GM15510 (cell line): Measurements from ENCODE around the gene WNT11.

Experiments used
- POLR2A ChIP-seq: IDR thresholded peaks from 3 replicates; pipeline ENCODE4 v1.6.1; 2011; ENCODE audit warnings: borderline replicate concordance; ENCODE audit not compliant: insufficient read length; ENCODE audit errors: extremely low read depth

The WNT11 gene

DNA sequence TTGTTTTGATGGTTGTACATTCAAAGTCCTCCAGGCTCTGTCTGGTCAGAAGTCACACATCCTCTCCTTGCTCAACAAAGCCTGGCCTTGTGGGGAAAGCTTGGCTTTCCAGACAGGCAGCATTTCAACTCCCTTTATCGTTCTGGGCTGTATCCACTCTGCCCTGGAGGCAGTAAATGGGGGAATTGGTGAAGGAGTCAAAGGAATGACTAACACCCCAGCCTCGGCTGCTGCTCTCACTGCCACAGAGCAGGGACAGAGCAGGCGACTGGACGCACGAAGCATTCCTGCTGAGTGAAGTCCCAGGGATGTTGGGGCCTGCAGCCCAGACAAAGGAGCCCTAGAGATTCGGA is 52.8 kb downstream of the WNT11 start:
- no peak for TF ChIP-seq POLR2A

- TF ChIP-seq POLR2A, result no peak
These were observed 53.3 kb downstream of the WNT11 start for GRCh38 chr11:76152741-76153570.

GRCh38 chr11:76152086-76152681 is 54.1 kb downstream of the WNT11 start:
- TF ChIP-seq POLR2A, result no peak

- TF ChIP-seq POLR2A, result no peak
These were observed 54.7 kb downstream of the WNT11 start for GRCh38 chr11:76151556-76152085.

DNA sequence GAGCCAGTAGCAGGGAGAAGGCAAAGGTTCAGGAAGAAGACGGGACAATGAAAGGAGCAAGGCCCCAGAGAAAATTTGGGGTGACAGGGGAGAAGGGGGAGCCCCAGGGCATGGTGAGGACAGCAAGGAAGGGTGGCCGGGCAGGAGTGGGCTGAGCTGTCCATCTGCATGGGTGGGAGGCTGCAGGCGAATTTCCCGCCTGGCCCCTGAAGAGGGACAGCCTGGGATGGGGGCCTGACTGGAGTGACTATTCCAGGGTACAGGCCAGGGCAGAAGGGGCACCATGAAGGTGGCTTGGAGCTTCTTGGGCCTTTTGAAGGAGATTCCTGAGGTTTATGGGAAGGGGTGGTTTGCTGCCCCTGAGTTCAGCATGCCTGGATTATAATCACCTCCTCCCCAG is 56.2 kb downstream of the WNT11 start:
- TF ChIP-seq POLR2A, result no peak

GRCh38 chr11:76149713-76150112 is 56.6 kb downstream of the WNT11 start:
- no peak for TF ChIP-seq POLR2A

DNA sequence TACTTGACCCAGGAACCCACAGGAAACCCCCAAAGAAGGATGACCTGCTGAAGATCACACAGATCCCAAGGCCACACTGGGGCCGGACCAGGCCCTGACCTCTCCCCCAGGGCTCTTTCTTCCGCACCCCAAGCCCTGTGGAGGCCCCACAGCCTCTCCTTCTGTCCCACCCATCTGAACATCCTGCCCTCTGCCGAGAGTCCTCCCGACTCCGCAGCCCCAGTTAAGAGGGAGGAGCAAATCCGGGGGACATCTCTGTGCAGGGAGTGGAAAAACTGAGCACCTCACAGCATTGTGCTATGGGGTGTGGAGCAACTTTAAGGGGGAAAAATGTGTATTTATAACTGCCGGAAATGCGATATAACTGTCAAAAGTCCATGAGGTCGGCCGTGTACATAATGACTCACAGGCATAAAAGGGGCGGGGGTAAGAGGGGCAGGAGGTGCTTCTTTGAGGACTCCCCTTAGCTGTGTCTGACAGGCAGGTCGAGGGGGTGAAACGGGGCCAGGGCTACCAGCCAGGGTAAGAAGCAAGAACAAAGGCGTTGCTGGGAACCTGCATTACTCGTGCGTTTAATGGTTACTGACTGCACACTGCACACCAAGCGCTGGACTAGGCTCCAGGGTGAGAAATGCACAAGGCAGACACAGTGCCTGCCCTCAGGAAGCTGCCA is 57.2 kb downstream of the WNT11 start:
- TF ChIP-seq POLR2A, result no peak

GRCh38 chr11:76148231-76148630 is 58.1 kb downstream of the WNT11 start:
- TF ChIP-seq POLR2A, result no peak

GRCh38 chr11:76147106-76147740 is 59.1 kb downstream of the WNT11 start:
- TF ChIP-seq POLR2A, result no peak

GRCh38 chr11:76143274-76143673 is 63.0 kb downstream of the WNT11 start:
- no peak for TF ChIP-seq POLR2A

- TF ChIP-seq POLR2A, result no peak
These were observed 64.3 kb downstream of the WNT11 start for GRCh38 chr11:76141901-76142588.

DNA sequence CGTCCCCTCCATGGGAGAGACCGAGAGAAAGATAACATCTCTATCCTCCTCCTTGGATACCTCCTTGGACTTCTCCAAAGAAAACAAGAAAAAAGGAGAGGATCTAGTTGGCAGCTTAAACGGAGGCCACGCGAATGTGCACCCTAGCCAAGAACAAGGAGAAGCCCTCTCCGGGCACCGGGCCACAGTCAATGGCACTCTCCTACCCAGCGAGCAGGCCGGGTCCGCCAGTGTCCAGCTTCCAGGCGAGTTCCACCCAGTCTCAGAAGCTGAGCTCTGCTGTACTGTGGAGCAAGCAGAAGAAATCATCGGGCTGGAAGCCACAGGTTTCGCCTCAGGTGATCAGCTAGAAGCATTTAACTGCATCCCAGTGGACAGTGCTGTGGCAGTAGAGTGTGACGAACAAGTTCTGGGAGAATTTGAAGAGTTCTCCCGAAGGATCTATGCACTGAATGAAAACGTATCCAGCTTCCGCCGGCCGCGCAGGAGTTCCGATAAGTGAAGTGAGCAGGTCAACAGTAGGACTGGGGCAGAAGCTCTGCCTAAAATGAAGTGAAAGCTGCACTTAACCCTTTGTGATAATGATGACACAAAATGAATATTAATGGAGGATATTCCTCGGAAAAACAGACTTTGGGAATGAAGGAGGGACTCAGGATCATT is 65.3 kb downstream of the WNT11 start:
- TF ChIP-seq POLR2A, result no peak

- no peak for TF ChIP-seq POLR2A
These were observed 67.0 kb downstream of the WNT11 start for GRCh38 chr11:76139314-76139713.
